Measurements from ENCODE around the gene IRF2BP2. TPM values are rescaled to one million over a fixed set of nuclear protein-coding genes. Genes with fewer than 3 reads are reported as not detected.

IRF2BP2 gene
- total and polyA plus RNA-seq, 10 of the 15 experiments (the other 5 are each of a cell fraction or from before 2014, with no cell fraction given) = 7.5 to 114 (median 52.3) TPM

DNA sequence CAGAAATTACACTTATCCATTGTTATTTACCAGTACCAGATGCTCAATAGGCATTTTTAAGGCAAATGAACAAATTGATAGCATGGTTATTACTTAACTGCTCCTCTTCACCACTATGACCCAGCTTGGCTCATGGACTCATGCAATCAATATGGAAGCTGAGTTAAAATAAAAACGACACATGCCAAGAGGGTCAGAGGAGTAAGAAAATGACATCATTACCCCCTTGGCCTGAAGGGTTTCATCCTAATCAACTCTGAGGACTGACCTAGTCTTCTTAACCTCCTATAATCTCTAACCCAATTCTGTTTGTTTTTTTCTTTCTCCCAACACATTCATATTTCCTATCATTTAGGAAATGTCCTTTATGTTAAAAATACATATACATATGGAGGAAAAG, 41.6 kb downstream of the IRF2BP2 start:
- FAIRE-seq (no peak), DNase-seq (ENCODE audit: low read depth, low spot score) (no peak), ATAC-seq (no peak)
- POLR2A ChIA-PET = no interaction called here
- Histone ChIP-seq H2AFZ (ENCODE audit: control insufficient read depth, low read depth, low read length) (no peak overlapping the region), H3K27ac (ENCODE audit: control insufficient read depth, insufficient read depth) (no peak overlapping the region), H3K4me2 (ENCODE audit: control insufficient read depth, insufficient read depth) (no peak overlapping the region), H4K20me1 (ENCODE audit: control insufficient read depth, insufficient read depth) (no peaks in the 10 kb centered on the region), H3K4me1 (ENCODE audit: control insufficient read depth, insufficient read depth, low read length) (no peaks in the 10 kb centered on the region; the same call in 1 of the 2 replicates), H3K9ac (ENCODE audit: control insufficient read depth, insufficient read depth, low read length) (no peak overlapping the region), H3K27me3 (replicated peaks in 1 of 2; ENCODE audit: control insufficient read depth in 2 of 2, insufficient read depth in 2 of 2, low read length in 1 of 2) (no peaks in the 10 kb centered on the region), H3K79me2 (ENCODE audit: control insufficient read depth, insufficient read depth, low read length) (no peaks in the 10 kb centered on the region), H3K4me3 (no peak overlapping the region), H3K9me3 (replicated peaks; ENCODE audit: control insufficient read depth, insufficient read depth, low read length) (no peaks in the 10 kb centered on the region; the same call in 2 of the 3 replicates), H3K36me3 (ENCODE audit: control insufficient read depth in 2 of 2, insufficient read depth in 2 of 2, low read length in 1 of 2) (no peaks in the 10 kb centered on the region)
- TF ChIP-seq FOXK2 (IDR thresholded peaks at IDR 0.05) = no peak
- no peak for TF ChIP-seq NFXL1 (IDR thresholded peaks at IDR 0.05; ENCODE audit: borderline replicate concordance)
- TF ChIP-seq SMARCA5 (IDR thresholded peaks at IDR 0.05) = no peak
- TF ChIP-seq NFIC (IDR thresholded peaks at IDR 0.05; ENCODE audit: low read depth, low read length) = no peak
- TF ChIP-seq NR2C2 (IDR thresholded peaks at IDR 0.05; ENCODE audit: borderline replicate concordance, control insufficient read depth, insufficient read length, low read depth) = no peak
- TF ChIP-seq ZNF384 (IDR thresholded peaks at IDR 0.05; ENCODE audit: borderline replicate concordance, low read depth, low read length) = no peak
- TF ChIP-seq RUNX3 (IDR thresholded peaks at IDR 0.05; ENCODE audit: low read length) = no peak
- TF ChIP-seq EZH2 (IDR thresholded peaks at IDR 0.05; ENCODE audit: borderline replicate concordance, control insufficient read depth, low read depth, low read length) = no peak
- no peak for TF ChIP-seq TAF1 (IDR thresholded peaks at IDR 0.05; ENCODE audit: borderline replicate concordance, low read depth, low read length)
- no peak for TF ChIP-seq STAT1 (conservative IDR thresholded peaks at IDR 0.05)
- no peak for TF ChIP-seq RAD21 (IDR thresholded peaks at IDR 0.05; ENCODE audit: insufficient read depth, low read depth, low read length)
- no peak for TF ChIP-seq ZNF622 (IDR thresholded peaks at IDR 0.05)
- no peak for TF ChIP-seq SIX5 (IDR thresholded peaks at IDR 0.05; ENCODE audit: low read depth, low read length, severe bottlenecking)
- no peak for TF ChIP-seq DPF2 (IDR thresholded peaks at IDR 0.05)
- SMC1A ChIA-PET (ENCODE audit: uncharacterized antibody, unreplicated experiment) = interaction anchor here (0.6 to 0.9 kb wide), 2 partner anchors 15 to 112 kb away, joined by 3 read pairs; no protein-coding TSS in a partner anchor
- CTCF ChIA-PET = no interaction called here
- no TSS peak for BruUV-seq (replicated peaks)
- in situ Hi-C loops (cut with MboI) = no loop called here
- RAD21 ChIA-PET (ENCODE audit: unreplicated experiment) = no interaction called here
- intact Hi-C loops (cut with micrococcal nuclease; ENCODE audit: unreplicated experiment) = no loop called here
- WGBS (ENCODE audit: insufficient coverage, insufficient replicate concordance, low lambda C conversion rate, missing lambda C conversion rate) = 0% methylated on average over 1 of the region's 1 CpG
